IgD-negative memory B cell (primary cell): Measurements from ENCODE around the gene SIMC1. TPM values are rescaled to one million over a fixed set of nuclear protein-coding genes. Genes with fewer than 3 reads are reported as not detected.

Experiments used
- H3K27ac Mint-ChIP-seq, 3 donors: one replicate each; pipeline ENCODE4 v1.8.0; 2020 to 2022; ENCODE audit warnings: mild to moderate bottlenecking in 3 of 3, mixed read lengths in 3 of 3, moderate library complexity in 1 of 3
- H3K27me3 Mint-ChIP-seq: one replicate; pipeline ENCODE4 v1.8.0; 2021; ENCODE audit warnings: mixed read lengths
- H3K36me3 Mint-ChIP-seq: one replicate; pipeline ENCODE4 v1.8.0; 2020; ENCODE audit warnings: mild to moderate bottlenecking, mixed read lengths
- H3K4me1 Mint-ChIP-seq, 3 donors: one replicate each; pipeline ENCODE4 v1.8.0; 2020 to 2022; ENCODE audit warnings: mixed read lengths in 3 of 3, mild to moderate bottlenecking in 1 of 3
- H3K4me3 Mint-ChIP-seq, 4 donors: one replicate each; pipeline ENCODE4 v1.8.0; 2020 to 2022; ENCODE audit warnings: mild to moderate bottlenecking in 4 of 4, mixed read lengths in 4 of 4, moderate library complexity in 3 of 4
- H3K9me3 Mint-ChIP-seq, 3 donors: one replicate each; pipeline ENCODE4 v1.8.0; 2020 to 2021; ENCODE audit warnings: mixed read lengths in 3 of 3, mild to moderate bottlenecking in 1 of 3
- polyA plus RNA-seq: library from polyadenylated mRNA; unstranded; fragments of 300-500 nt; fragmentation: Illumina TruSeq; gene quantifications from one replicate; pipeline ENCODE4 v1.2.3, GENCODE V29; 2021

SIMC1 gene
- polyA plus RNA-seq, 1 donor from 2014 or later = 13.7 TPM

DNA sequence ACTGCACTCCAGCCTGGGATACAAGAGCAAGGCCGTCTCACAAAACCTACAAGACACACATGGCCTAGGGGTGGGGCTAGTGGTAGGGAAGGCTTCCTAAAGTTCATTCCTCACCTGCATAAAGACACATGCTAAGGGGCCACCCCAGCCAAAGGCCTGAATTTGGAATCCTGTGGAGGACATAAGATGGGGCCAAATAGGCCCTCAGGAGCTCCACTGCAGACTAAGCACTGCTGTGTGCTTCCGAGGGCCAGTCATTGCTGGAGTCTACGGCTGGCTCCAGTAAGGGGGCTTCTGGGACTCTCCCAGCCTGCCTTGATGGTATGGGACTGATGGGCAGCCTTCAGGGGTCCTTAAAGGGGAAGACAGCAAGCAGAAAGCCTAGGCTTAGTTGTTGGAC lies 144.5 kb downstream of the SIMC1 start:
- H3K36me3 Mint-ChIP-seq = peaks cover 2% of the 10 kb centered on the region
- peaks cover 11 to 22% (median 17%) of the 10 kb centered on the region in 3 donors for H3K4me1 Mint-ChIP-seq
- H3K9me3 Mint-ChIP-seq = no peaks in the 10 kb centered on the region
- H3K4me3 Mint-ChIP-seq = peak overlapping the region in 2 of 4 donors; percentile 33 to 50
- H3K27me3 Mint-ChIP-seq = no peaks in the 10 kb centered on the region
- H3K27ac Mint-ChIP-seq = peak overlapping the region in 1 of 3 donors; percentile 28

DNA sequence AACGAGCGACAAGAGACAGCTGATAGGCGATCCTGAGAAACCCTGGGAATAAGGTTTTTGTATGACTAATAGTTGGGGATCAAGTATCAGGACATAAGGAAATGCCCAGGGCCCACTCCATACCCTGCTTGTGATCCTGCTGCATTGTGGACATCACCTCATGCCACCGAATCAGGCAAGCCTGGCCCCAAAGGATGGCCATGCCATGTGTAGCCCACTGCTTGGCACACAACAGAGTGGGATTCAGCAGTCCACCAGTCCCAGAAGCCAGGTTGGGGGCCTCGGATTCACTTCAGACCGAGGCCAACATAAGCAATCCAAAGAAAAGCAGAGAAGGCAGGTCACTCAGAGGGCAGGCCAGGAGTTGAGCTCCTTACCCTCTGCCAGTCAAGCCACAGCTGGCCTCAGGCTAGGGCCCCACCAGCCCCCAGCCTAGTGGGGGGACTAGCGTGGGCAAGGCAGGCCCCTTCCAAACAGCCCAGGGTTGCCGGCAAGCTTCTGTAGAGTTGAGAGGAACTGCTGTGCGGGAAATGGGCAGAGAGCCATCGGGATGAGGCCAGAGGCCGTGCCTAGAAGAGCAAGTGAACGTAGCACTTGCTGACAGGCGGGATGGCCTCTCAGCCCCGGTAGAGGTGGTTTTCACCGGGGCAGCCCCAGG lies 145.2 kb downstream of the SIMC1 start:
- Mint-ChIP-seq H3K27me3 (no peaks in the 10 kb centered on the region), H3K9me3 (no peaks in the 10 kb centered on the region), H3K36me3 (peaks cover 2% of the 10 kb centered on the region), H3K27ac (peak overlapping the region in 1 of 3 donors; percentile 28), H3K4me1 (peaks cover 15 to 25% (median 19%) of the 10 kb centered on the region in 3 donors), H3K4me3 (peak overlapping the region in 1 of 4 donors; percentile 50)

DNA sequence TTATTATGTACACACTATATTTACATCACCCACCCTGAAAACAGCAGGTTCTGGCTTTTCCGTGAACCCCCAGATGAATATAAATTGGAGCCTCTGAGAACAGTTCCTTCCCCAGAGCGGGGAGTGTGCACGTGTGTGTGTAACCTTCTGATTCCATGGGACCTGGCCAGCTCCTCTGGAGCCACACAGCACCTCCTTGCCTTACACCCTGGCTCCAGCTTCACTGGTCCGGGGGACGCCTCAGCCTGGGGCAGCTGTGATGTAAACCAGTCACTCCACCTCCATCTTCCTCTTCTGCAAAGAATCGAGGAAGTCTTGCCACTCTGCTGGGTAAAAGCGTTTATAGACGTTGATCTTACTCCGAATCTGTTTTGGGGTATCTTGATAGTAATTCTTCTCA lies 145.7 kb downstream of the SIMC1 start:
- Mint-ChIP-seq H3K27me3 (no peaks in the 10 kb centered on the region), H3K9me3 (no peaks in the 10 kb centered on the region), H3K4me3 (peak overlapping the region in 1 of 4 donors; percentile 50), H3K36me3 (peaks cover 2% of the 10 kb centered on the region), H3K27ac (no peak overlapping the region), H3K4me1 (peaks cover 15 to 25% (median 23%) of the 10 kb centered on the region in 3 donors)

DNA sequence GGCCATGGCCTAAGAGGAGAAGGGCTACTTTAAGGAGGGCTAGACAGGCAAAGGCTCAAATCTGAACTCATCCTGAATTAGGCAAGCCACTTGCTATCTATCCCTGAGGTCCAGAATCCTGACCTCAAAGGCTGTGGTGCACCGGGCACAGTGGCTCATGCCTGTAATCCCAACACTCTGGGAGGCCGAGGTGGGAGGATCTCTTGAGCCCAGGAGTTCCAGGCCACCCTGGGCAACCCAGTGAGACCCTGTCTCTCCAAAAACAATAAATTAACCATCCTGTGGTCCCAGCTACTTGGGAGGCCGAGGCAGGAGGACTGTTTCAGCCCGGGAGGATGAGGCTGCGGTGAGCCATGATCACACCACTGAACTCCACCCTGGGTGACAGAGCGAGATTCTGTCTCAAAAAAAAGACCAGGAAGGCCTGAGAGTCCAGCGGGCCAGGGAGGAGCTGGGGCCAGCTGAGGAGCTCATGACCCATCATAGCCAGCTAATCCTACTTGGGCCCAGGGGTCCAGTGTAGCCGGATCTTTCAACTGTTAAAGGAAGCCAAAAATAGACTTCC lies 146.2 kb downstream of the SIMC1 start:
- Mint-ChIP-seq H3K27ac (peak overlapping the region in 1 of 3 donors; percentile 67), H3K4me3 (peak overlapping the region in 2 of 4 donors; percentile 28 to 81), H3K4me1 (peaks cover 13 to 25% (median 23%) of the 10 kb centered on the region in 3 donors), H3K9me3 (no peaks in the 10 kb centered on the region), H3K27me3 (no peaks in the 10 kb centered on the region), H3K36me3 (peaks cover 2% of the 10 kb centered on the region)

DNA sequence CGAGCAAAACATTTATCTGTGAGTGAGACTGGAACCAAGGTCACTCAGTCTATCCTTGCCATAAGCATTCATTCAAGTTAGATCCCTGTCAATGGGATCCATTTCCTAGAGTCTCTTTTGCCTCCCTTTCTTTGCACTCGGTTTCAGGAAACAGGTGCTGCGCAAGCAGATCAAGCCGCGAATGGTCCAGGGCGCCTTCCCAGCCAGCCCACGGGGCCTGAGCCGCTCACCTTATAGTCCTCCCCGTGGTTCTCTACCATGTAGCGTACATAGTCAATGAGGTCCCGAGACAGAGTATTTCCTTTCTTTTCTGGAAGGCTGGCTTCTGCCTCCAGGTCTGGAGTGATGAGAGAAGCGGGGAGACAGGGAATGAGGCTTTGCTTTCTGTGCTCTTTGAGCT lies 146.8 kb downstream of the SIMC1 start:
- H3K9me3 Mint-ChIP-seq = no peaks in the 10 kb centered on the region
- H3K4me3 Mint-ChIP-seq = peak overlapping the region in 2 of 4 donors; percentile 28 to 81
- peak overlapping the region in 1 of 3 donors; percentile 67 for H3K27ac Mint-ChIP-seq
- peaks cover under 1% of the 10 kb centered on the region for H3K36me3 Mint-ChIP-seq
- H3K4me1 Mint-ChIP-seq = peaks cover 8 to 24% (median 19%) of the 10 kb centered on the region in 3 donors
- no peaks in the 10 kb centered on the region for H3K27me3 Mint-ChIP-seq

DNA sequence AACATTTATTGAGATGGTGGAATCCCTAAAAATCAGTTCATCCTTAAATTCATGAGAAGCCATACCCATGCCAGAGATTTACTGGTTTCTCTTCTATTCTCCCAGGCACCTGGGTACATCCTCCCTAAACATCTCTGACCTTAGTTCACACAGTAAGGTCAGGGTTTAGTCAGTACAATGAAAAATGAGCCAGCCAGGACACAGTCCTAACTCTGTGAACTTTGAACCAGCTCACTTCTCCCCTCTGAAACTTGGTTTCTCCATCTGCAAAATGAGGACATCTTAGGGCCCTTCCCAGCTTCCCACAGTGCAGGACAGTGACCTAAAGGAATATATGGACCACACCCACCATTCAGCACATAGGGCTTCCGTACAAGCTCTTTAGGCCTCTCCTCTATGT lies 148.3 kb downstream of the SIMC1 start:
- Mint-ChIP-seq H3K27ac (peak overlapping the region in 1 of 3 donors; percentile 99), H3K4me1 (peaks cover 8 to 21% (median 17%) of the 10 kb centered on the region in 3 donors), H3K27me3 (no peaks in the 10 kb centered on the region), H3K36me3 (peaks cover 1% of the 10 kb centered on the region), H3K9me3 (no peaks in the 10 kb centered on the region), H3K4me3 (peak overlapping the region; percentile 10 to 100 (median 79))

DNA sequence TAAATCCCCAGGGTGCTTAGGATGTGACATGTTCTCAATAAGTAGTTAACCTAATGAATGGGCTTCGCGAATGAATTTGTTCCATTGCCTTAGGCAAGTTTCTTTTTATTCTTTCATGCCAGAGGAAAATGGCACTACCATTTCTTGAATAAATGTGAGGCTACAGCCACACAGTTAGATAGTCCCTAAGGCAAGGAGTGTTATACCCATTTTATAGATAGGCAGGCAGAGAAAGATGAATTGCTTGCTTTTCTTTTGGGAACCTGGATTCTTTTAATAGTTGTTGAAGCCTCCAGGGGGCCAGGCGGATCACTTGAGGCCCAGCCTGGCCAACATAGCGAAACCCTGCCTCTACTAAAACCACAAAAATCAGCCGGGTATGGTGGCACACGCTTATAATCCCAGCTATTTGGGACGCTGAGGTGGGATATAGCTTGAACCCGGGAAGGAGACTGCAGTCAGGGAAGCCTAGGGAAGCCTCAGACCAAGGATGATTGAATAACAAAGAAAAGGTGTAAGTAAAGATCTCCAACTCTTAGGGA lies 149.2 kb downstream of the SIMC1 start:
- Mint-ChIP-seq H3K9me3 (no peaks in the 10 kb centered on the region), H3K27me3 (no peaks in the 10 kb centered on the region), H3K36me3 (peaks cover 1% of the 10 kb centered on the region), H3K27ac (peak overlapping the region; percentile 98 to 100 (median 99)), H3K4me3 (peak overlapping the region; percentile 99 to 100 (median 100)), H3K4me1 (peaks cover 8 to 21% (median 17%) of the 10 kb centered on the region in 3 donors)

DNA sequence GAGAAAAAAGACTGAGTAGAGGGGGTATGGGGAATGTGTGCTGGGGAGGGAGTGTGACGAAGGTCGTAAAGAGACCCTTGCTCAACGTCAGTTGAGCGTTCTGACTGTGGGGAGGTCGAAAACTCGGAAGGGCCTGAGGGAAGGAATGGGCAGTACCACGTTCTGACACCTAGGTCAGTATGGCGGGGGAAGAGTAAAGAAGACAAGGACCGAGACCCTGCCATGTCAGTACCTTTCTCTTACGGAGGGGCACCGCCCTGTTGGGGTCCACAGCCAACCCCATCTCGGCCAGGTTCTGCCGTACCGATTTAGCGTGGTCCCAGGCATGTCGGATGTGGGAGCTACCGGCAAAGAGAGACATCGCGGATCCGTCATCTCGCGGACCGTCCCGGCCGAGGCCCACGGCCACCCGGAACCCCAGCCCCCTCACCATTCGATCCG lies 149.8 kb downstream of the SIMC1 start:
- Mint-ChIP-seq H3K36me3 (peaks cover 1% of the 10 kb centered on the region), H3K4me1 (peaks cover 8 to 21% (median 17%) of the 10 kb centered on the region in 3 donors), H3K4me3 (peak overlapping the region; percentile 99 to 100 (median 100)), H3K27me3 (no peaks in the 10 kb centered on the region), H3K9me3 (no peaks in the 10 kb centered on the region), H3K27ac (peak overlapping the region; percentile 98 to 100 (median 99))

DNA sequence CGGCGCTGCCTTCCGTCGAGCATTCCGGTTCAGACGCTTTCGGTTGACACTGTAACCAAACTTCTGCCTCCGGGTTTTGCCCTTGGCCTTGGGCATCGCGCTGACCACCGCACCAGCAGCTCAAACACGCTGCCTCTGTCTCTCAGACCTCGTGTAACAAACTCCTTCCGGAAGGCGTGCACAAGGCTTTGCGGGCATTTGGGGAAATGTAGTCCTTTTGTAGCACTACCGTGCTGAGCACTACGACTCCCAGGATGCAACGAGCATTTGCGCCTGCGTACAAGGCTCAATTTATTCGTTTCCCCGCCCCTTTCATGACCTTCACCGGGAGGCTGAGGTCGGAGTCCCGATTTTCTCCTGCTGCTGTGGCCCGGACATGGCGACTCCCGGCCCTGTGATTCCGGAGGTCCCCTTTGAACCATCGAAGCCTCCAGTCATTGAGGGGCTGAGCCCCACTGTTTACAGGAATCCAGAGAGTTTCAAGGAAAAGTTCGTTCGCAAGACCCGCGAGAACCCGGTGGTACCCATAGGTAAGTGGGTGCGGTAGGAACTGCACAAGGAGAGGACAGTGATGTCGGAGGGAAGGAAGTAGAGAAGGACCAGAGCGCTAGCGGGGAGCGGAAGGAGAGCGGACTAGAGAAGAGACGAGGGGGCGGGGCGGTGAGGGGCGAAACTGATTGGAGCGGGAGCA lies 150.4 kb downstream of the SIMC1 start, which contains the start of the genes HIGD2A and NOP16:
TSS of gene HIGD2A (plus strand) at position 308 of the 691 bp plus-strand sequence. CDS start at position 377, 69 bp downstream.
TSS of gene NOP16 (minus strand) at position 155 of the 691 bp plus-strand sequence. CDS start at position 96, 59 bp downstream.
- H3K27me3 Mint-ChIP-seq = no peaks in the 10 kb centered on the region
- H3K9me3 Mint-ChIP-seq = no peaks in the 10 kb centered on the region
- peaks cover 1% of the 10 kb centered on the region for H3K36me3 Mint-ChIP-seq
- H3K4me3 Mint-ChIP-seq = peak within 1 kb of the TSS; percentile 99 to 100 (median 100)
- H3K27ac Mint-ChIP-seq = peak within 1 kb of the TSS; percentile 98 to 100 (median 99)
- peaks cover 8 to 21% (median 17%) of the 10 kb centered on the region in 3 donors for H3K4me1 Mint-ChIP-seq

DNA sequence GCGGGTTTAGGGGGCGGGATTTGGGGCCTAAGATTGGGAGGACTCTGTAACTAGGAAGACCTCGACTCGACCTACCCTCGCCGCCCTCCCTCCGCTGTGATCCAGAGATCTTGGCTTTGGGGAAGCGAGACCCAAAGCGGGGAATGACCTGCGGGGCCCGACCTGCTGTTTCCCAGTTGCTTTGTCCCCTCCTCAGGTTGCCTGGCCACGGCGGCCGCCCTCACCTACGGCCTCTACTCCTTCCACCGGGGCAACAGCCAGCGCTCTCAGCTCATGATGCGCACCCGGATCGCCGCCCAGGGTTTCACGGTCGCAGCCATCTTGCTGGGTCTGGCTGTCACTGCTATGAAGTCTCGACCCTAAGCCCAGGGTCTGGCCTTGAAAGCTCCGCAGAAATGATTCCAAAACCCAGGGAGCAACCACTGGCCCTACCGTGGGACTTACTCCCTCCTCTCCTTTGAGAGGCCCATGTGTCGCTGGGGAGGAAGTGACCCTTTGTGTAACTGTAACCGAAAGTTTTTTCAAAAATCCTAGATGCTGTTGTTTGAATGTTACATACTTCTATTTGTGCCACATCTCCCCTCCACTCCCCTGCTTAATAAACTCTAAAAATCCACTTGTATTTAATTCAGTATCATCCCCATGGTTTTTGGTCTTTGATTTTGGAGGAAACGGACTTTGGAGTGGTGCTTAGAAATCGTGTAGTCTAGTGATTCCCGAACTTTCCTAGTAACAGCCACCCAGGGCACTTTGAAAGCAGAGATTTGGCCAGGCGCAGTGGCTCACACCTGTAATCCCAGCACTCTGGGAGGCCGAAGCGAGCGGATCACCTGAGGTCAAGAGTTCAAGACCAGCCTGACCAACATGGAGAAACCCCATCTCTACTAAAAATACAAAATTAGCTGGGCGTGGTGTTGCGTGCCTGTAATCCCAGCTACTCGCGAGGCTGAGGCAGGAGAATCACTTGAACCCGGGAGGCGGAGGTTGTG lies 151.2 kb downstream of the SIMC1 start:
- peaks cover 1% of the 10 kb centered on the region for H3K36me3 Mint-ChIP-seq
- H3K4me1 Mint-ChIP-seq = peaks cover 8 to 21% (median 17%) of the 10 kb centered on the region in 3 donors
- H3K9me3 Mint-ChIP-seq = no peaks in the 10 kb centered on the region
- peak overlapping the region; percentile 98 to 100 (median 99) for H3K27ac Mint-ChIP-seq
- H3K27me3 Mint-ChIP-seq = no peaks in the 10 kb centered on the region
- peak overlapping the region; percentile 99 to 100 (median 100) for H3K4me3 Mint-ChIP-seq

DNA sequence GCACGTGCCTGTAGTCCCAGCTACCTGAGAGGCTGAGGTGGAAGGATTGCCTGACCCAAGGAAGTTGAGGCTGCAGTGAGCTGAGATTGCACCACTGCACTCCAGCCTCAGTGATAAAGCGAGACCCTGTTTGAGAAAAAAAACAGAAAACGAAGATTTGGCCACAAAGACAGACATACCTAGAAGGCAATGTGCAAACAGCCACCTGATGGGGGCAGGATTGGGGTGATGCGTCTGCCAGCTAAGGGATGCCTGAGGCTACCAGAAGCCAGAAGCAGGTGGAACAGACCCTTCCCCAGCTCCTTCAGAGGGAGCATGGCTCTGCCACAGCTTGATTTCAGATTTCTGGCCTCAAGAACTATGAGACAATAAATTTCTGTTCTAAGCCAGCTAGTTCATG lies 153.3 kb downstream of the SIMC1 start:
- Mint-ChIP-seq H3K9me3 (no peaks in the 10 kb centered on the region), H3K27ac (peak overlapping the region in 2 of 3 donors; percentile 50 to 76), H3K4me3 (peak overlapping the region in 1 of 4 donors; percentile 77), H3K36me3 (peaks cover 1% of the 10 kb centered on the region), H3K27me3 (no peaks in the 10 kb centered on the region), H3K4me1 (peaks cover 8 to 16% (median 8%) of the 10 kb centered on the region in 3 donors)

DNA sequence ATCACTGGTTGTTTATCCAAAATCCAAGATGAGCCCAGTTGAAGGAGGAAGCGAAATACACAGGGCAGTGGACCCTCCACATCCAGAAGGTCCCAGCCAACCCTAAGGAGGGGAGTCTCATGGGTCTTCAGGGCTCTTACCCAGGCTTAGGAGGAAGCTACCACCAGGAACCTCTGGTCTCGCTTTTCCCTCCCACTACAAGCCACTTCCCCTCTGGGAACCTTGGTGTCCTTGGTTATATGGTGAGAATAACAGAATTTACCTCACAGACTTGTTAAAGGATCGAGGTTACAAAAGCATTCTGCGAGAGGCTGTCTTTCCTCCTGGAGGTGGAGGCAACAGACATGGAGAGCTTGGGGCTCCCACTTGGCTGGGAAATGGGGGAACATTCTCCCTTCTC lies 153.8 kb downstream of the SIMC1 start:
- Mint-ChIP-seq H3K4me3 (peak overlapping the region in 1 of 4 donors; percentile 77), H3K27me3 (no peaks in the 10 kb centered on the region), H3K9me3 (no peaks in the 10 kb centered on the region), H3K4me1 (peaks cover 6 to 12% (median 8%) of the 10 kb centered on the region in 3 donors), H3K36me3 (peaks cover 3% of the 10 kb centered on the region), H3K27ac (peak overlapping the region in 1 of 3 donors; percentile 50)

DNA sequence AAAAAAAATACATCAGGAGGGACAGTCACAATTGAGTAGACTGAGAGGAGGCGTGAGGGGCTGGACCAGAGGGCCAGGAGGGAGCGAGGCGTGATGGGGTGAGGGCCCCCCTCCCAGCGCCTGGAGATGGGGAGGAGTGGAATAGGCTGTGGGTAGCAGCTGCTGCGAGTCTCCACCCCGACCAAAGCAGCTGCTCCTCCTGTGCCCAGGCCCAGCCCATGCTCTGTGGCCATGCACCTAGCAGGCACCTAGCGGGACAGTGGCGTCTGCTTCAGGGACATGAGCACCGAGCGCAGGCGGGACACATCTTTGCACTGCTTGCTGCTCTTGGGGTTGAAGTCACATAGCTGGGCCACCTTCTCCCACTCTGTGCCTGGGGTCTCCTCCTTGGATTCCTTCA lies 154.3 kb downstream of the SIMC1 start:
- Mint-ChIP-seq H3K4me1 (peaks cover 6 to 8% (median 7%) of the 10 kb centered on the region in 3 donors), H3K4me3 (peak overlapping the region in 1 of 4 donors; percentile 54), H3K36me3 (peaks cover 3% of the 10 kb centered on the region), H3K27me3 (no peaks in the 10 kb centered on the region), H3K9me3 (no peaks in the 10 kb centered on the region), H3K27ac (peak overlapping the region in 1 of 3 donors; percentile 9)
